ENCODE results near the gene POU2F2.

Gene POU2F2

GRCh38 chr19:42132030-42132628, at the start of gene POU2F2:
POU2F2 (minus strand) TSS chr19:42132446; CDS start chr19:42132411, 35 bp downstream.
- peak; percentile 92 for DNase-seq (ENCODE audit: low read depth)

GRCh38 chr19:42178791-42179674, 46.8 kb upstream of the POU2F2 start:
- no peak for DNase-seq (ENCODE audit: low read depth)

- DNase-seq (ENCODE audit: low read depth): no peak
These were observed 45.4 kb upstream of the POU2F2 start for GRCh38 chr19:42177686-42178019.

- peak; percentile 65 for DNase-seq (ENCODE audit: low read depth)
These were observed 44.9 kb upstream of the POU2F2 start for GRCh38 chr19:42176990-42177685.

- no peak for DNase-seq (ENCODE audit: low read depth)
These were observed 44.4 kb upstream of the POU2F2 start for GRCh38 chr19:42176649-42176989.

- no peak for DNase-seq (ENCODE audit: low read depth)
These were observed 43.9 kb upstream of the POU2F2 start for GRCh38 chr19:42175952-42176648.

GRCh38 chr19:42174958-42175734, 42.9 kb upstream of the POU2F2 start:
- DNase-seq (ENCODE audit: low read depth): no peak

GRCh38 chr19:42174188-42174587, 41.9 kb upstream of the POU2F2 start:
- no peak for DNase-seq (ENCODE audit: low read depth)

- DNase-seq (ENCODE audit: low read depth): no peak
These were observed 41.4 kb upstream of the POU2F2 start for GRCh38 chr19:42173695-42174094.

GRCh38 chr19:42172261-42172660, 40.0 kb upstream of the POU2F2 start:
- no peak for DNase-seq (ENCODE audit: low read depth)

- DNase-seq (ENCODE audit: low read depth): no peak
These were observed 38.5 kb upstream of the POU2F2 start for GRCh38 chr19:42170715-42171114.

- DNase-seq (ENCODE audit: low read depth): no peak
These were observed 37.5 kb upstream of the POU2F2 start for GRCh38 chr19:42169486-42170413.

GRCh38 chr19:42168206-42168605, 36.0 kb upstream of the POU2F2 start:
- DNase-seq (ENCODE audit: low read depth): no peak

- DNase-seq (ENCODE audit: low read depth): no peak
These were observed 34.1 kb upstream of the POU2F2 start for GRCh38 chr19:42166316-42166715.

- no peak for DNase-seq (ENCODE audit: low read depth)
These were observed 32.9 kb upstream of the POU2F2 start for GRCh38 chr19:42165146-42165545.

- DNase-seq (ENCODE audit: low read depth): no peak
These were observed 29.5 kb upstream of the POU2F2 start for GRCh38 chr19:42161616-42162263.

- no peak for DNase-seq (ENCODE audit: low read depth)
These were observed 27.7 kb upstream of the POU2F2 start for GRCh38 chr19:42159942-42160341.

GRCh38 chr19:42158926-42159325, 26.7 kb upstream of the POU2F2 start:
- DNase-seq (ENCODE audit: low read depth): no peak

- no peak for DNase-seq (ENCODE audit: low read depth)
These were observed 24.3 kb upstream of the POU2F2 start for GRCh38 chr19:42156571-42156970.

- DNase-seq (ENCODE audit: low read depth): no peak
These were observed 23.6 kb upstream of the POU2F2 start for GRCh38 chr19:42155796-42156195.
